Measurements from ENCODE around the gene DNM2.

GRCh38 chr19:10815969-10816644, 98.2 kb downstream of the DNM2 start:
- TF ChIP-seq POLR2A (IDR thresholded peaks at IDR 0.05; ENCODE audit: low read depth), result no peak
- TF ChIP-seq CTCF (IDR thresholded peaks at IDR 0.05), result no peak
- TF ChIP-seq EP300 (IDR thresholded peaks at IDR 0.05), result no peak
